Kidney epithelial cell (primary cell): ENCODE data around the gene ZACN. TPM values are rescaled to one million over a fixed set of nuclear protein-coding genes. Genes with fewer than 3 reads are reported as not detected.
A peak's percentile ranks its signal among the peaks of the same experiment; 100 is the strongest.

ENCODE experiments used
- DNase-seq: peaks from one replicate; pipeline ENCODE4 v3.0.0-alpha.2; 2010; ENCODE audit warnings: low read depth
- H3K27me3 ChIP-seq: 2 replicates; pipeline ENCODE4 v1.6.0; 2011; ENCODE audit warnings: low read length; ENCODE audit not compliant: control insufficient read depth, insufficient read depth
- H3K36me3 ChIP-seq: 2 replicates; pipeline ENCODE4 v1.5.1; 2011; ENCODE audit warnings: low read length; ENCODE audit not compliant: control insufficient read depth, insufficient read depth
- H3K4me3 ChIP-seq: 2 replicates; pipeline ENCODE4 v1.5.1; 2011; ENCODE audit warnings: low read depth, mild to moderate bottlenecking, control low read depth, low read length
- CTCF ChIP-seq: IDR thresholded peaks from 2 replicates; pipeline ENCODE4 v1.5.1; 2011; ENCODE audit warnings: mild to moderate bottlenecking, moderate library complexity, low read length, control low read depth, inconsistent platforms; ENCODE audit not compliant: insufficient read depth, poor library complexity, severe bottlenecking
- total RNA-seq: library from RNA; depleted of rRNA; stranded (reverse); fragments of >200 nt; gene quantifications from 2 replicates; pipeline ENCODE4 v1.2.3, GENCODE V29; 2015

ZACN gene
- total RNA-seq, 1 donor from 2014 or later: not detected

GRCh38 chr17:76123749-76124581 is 45.0 kb downstream of the ZACN start:
- Histone ChIP-seq H3K27me3 (no peaks in the 10 kb centered on the region), H3K4me3 (no peak overlapping the region), H3K36me3 (no peaks in the 10 kb centered on the region)
- DNase-seq: no peak
- TF ChIP-seq CTCF: no peak

- Histone ChIP-seq H3K36me3 (no peaks in the 10 kb centered on the region), H3K4me3 (no peak overlapping the region), H3K27me3 (no peaks in the 10 kb centered on the region)
- peak; percentile 28 for TF ChIP-seq CTCF
- DNase-seq: no peak
Measured at GRCh38 chr17:76124582-76125390, 45.8 kb downstream of the ZACN start.

- Histone ChIP-seq H3K27me3 (no peaks in the 10 kb centered on the region), H3K36me3 (no peaks in the 10 kb centered on the region), H3K4me3 (no peak overlapping the region)
- DNase-seq: no peak
- no peak for TF ChIP-seq CTCF
Measured at GRCh38 chr17:76125391-76125675, 46.4 kb downstream of the ZACN start.

- H3K27me3 ChIP-seq: no peaks in the 10 kb centered on the region
- no peaks in the 10 kb centered on the region for H3K36me3 ChIP-seq
- no peak for DNase-seq
- no peak for TF ChIP-seq CTCF
- no peak overlapping the region for H3K4me3 ChIP-seq
Measured at GRCh38 chr17:76125922-76126321, 46.9 kb downstream of the ZACN start.

GRCh38 chr17:76130473-76130872 is 51.5 kb downstream of the ZACN start:
- TF ChIP-seq CTCF: no peak
- peaks cover 6% of the 10 kb centered on the region for H3K27me3 ChIP-seq

More at GRCh38 chr17:76130473-76130872, 51.5 kb downstream of the ZACN start:
- no peak for DNase-seq
- no peak overlapping the region for H3K4me3 ChIP-seq
- no peaks in the 10 kb centered on the region for H3K36me3 ChIP-seq
